DOHH2 (cell line): ENCODE measurements around the gene SRGAP1.

Experiments used
- EZH2phosphoT487 ChIP-seq: fragments of 200-600 bp; sonication (generic); IDR thresholded peaks from 2 replicates; pipeline ENCODE4 v1.6.1; 2017; ENCODE audit warnings: borderline replicate concordance, mild to moderate bottlenecking, antibody characterized with exemption, low read length, moderate library complexity, mixed read lengths
- TF ChIP-seq, protein P1 (sequence below): fragments of 200-600 bp; sonication (generic); IDR thresholded peaks from one replicate; pipeline ENCODE4 v1.5.1; 2014; ENCODE audit warnings: antibody characterized with exemption, mild to moderate bottlenecking, low read depth, low read length; ENCODE audit not compliant: poor library complexity, severe bottlenecking

DNA sequence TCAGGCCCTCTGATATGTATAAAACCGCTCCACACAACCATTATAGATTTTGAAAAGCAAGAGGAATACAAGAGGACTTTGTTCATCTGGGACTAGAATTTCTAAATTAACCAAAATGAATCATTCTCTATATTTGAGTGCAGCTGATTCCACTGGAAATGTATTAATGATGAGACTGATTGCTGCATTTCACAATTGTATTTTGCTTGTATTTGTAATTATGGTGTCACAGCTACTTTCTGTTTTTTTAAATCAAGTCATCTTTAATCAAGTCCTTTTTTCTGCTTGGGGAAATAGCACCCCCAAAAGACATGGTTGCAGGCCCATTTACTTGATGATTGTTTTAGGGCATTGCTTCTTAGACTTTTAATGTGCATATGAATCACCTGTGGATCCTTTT lies 215.2 kb downstream of the SRGAP1 start:
- TF ChIP-seq EZH2phosphoT487 = no peak
- TF ChIP-seq, protein P1, sequence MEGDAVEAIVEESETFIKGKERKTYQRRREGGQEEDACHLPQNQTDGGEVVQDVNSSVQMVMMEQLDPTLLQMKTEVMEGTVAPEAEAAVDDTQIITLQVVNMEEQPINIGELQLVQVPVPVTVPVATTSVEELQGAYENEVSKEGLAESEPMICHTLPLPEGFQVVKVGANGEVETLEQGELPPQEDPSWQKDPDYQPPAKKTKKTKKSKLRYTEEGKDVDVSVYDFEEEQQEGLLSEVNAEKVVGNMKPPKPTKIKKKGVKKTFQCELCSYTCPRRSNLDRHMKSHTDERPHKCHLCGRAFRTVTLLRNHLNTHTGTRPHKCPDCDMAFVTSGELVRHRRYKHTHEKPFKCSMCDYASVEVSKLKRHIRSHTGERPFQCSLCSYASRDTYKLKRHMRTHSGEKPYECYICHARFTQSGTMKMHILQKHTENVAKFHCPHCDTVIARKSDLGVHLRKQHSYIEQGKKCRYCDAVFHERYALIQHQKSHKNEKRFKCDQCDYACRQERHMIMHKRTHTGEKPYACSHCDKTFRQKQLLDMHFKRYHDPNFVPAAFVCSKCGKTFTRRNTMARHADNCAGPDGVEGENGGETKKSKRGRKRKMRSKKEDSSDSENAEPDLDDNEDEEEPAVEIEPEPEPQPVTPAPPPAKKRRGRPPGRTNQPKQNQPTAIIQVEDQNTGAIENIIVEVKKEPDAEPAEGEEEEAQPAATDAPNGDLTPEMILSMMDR = no peak
